SU-DHL-6 (cell line): ENCODE data around the gene CLTC.

Experiments used
- H2AFZ ChIP-seq: fragments of 200-600 bp; sonication (generic); 2 replicates; pipeline ENCODE4 v1.6.1; 2014; ENCODE audit warnings: low read depth, mild to moderate bottlenecking, moderate library complexity, mixed read lengths, antibody characterized with exemption, low read length; ENCODE audit not compliant: severe bottlenecking
- H3F3A ChIP-seq: fragments of 200-600 bp; shearing (Covaris generic); 2 replicates; pipeline ENCODE4 v1.6.0; 2016; ENCODE audit warnings: antibody characterized with exemption, mild to moderate bottlenecking; ENCODE audit not compliant: insufficient read depth
- H3K27ac ChIP-seq: fragments of 200-600 bp; sonication (generic); 2 replicates; pipeline ENCODE4 v1.5.1; 2016; ENCODE audit warnings: low read depth, mild to moderate bottlenecking, low read length, moderate library complexity, mixed read lengths
- H3K27me3 ChIP-seq: fragments of 200-600 bp; sonication (generic), shearing (Covaris generic); 2 replicates; pipeline ENCODE4 v1.6.0; 2014; ENCODE audit warnings: mild to moderate bottlenecking, low read length
- H3K36me3 ChIP-seq: fragments of 200-600 bp; sonication (generic); 2 replicates; pipeline ENCODE4 v1.6.1; 2014; ENCODE audit warnings: mild to moderate bottlenecking, low read length, mixed read lengths
- H3K4me2 ChIP-seq: fragments of 300-600, 200-600 bp; shearing (Covaris generic), sonication (generic); 2 replicates; pipeline ENCODE4 v1.6.0; 2014; ENCODE audit warnings: low read length, low read depth, mild to moderate bottlenecking; ENCODE audit not compliant: poor library complexity, severe bottlenecking
- H3K4me3 ChIP-seq: fragments of 200-600 bp; sonication (generic); 2 replicates; pipeline ENCODE4 v1.5.1; 2014; ENCODE audit warnings: antibody characterized with exemption, low read length, mild to moderate bottlenecking, mixed read lengths; ENCODE audit not compliant: insufficient read depth, poor library complexity, severe bottlenecking
- H3K79me2 ChIP-seq: fragments of 200-600 bp; sonication (generic); 2 replicates; pipeline ENCODE4 v1.6.1; 2014; ENCODE audit warnings: mild to moderate bottlenecking, low read length, moderate library complexity; ENCODE audit not compliant: insufficient read depth
- H3K9ac ChIP-seq: fragments of 200-600 bp; sonication (generic); 2 replicates; pipeline ENCODE4 v1.7.0; 2014; ENCODE audit warnings: mild to moderate bottlenecking, low read length
- H3K9me2 ChIP-seq: fragments of 200-600 bp; sonication (generic); replicated peaks from 2 replicates; pipeline ENCODE4 v1.6.1; 2014; ENCODE audit warnings: low read length; ENCODE audit not compliant: insufficient read depth
- H3K9me3 ChIP-seq: fragments of 200-600 bp; sonication (generic); 2 replicates; pipeline ENCODE4 v1.6.1; 2014; ENCODE audit warnings: low read length, mixed read lengths; ENCODE audit not compliant: insufficient read depth
- H4K20me1 ChIP-seq: fragments of 200-600 bp; sonication (generic); 2 replicates; pipeline ENCODE4 v1.6.1; 2014; ENCODE audit warnings: low read depth, mild to moderate bottlenecking, antibody characterized with exemption, low read length, moderate library complexity, mixed read lengths
- CTCF ChIP-seq: fragments of 200-600 bp; sonication (generic); IDR thresholded peaks from one replicate; pipeline ENCODE4 v1.5.1; 2017; ENCODE audit warnings: antibody characterized with exemption, mild to moderate bottlenecking, low read length, moderate library complexity; ENCODE audit not compliant: insufficient read depth, poor library complexity, severe bottlenecking
- EZH2phosphoT487 ChIP-seq: fragments of 200-600 bp; sonication (generic), shearing (Covaris generic); conservative IDR thresholded peaks from 2 replicates; pipeline ENCODE4 v1.6.1; 2018; ENCODE audit warnings: mild to moderate bottlenecking, antibody characterized with exemption, low read length, moderate library complexity, mixed read lengths

CLTC gene

GRCh38 chr17:59733697-59734096 lies 114.0 kb downstream of the CLTC start:
- Histone ChIP-seq H3K27me3 (no peaks in the 10 kb centered on the region), H3K36me3 (peaks cover 1% of the 10 kb centered on the region; the same call in 1 of the 2 replicates), H3K9me3 (no peaks in the 10 kb centered on the region), H3F3A (peaks cover 8% of the 10 kb centered on the region; the same call in 1 of the 2 replicates), H4K20me1 (no peaks in the 10 kb centered on the region), H3K27ac (no peak overlapping the region), H3K79me2 (peaks cover 11% of the 10 kb centered on the region; the same call in 1 of the 2 replicates), H2AFZ (no peak overlapping the region), H3K4me2 (no peak overlapping the region), H3K9me2 (no peaks in the 10 kb centered on the region), H3K4me3 (no peak overlapping the region), H3K9ac (no peak overlapping the region)
- TF ChIP-seq EZH2phosphoT487 = no peak
- no peak for TF ChIP-seq CTCF

GRCh38 chr17:59734226-59734625 lies 114.5 kb downstream of the CLTC start:
- Histone ChIP-seq H3K4me3 (no peak overlapping the region), H3K4me2 (no peak overlapping the region), H3K36me3 (peaks cover 5% of the 10 kb centered on the region; the same call in 1 of the 2 replicates), H2AFZ (no peak overlapping the region), H3K9ac (no peak overlapping the region), H3K9me2 (no peaks in the 10 kb centered on the region), H3K79me2 (peaks cover 7% of the 10 kb centered on the region; the same call in 1 of the 2 replicates), H3K27ac (no peak overlapping the region), H3F3A (peaks cover 10% of the 10 kb centered on the region; the same call in 1 of the 2 replicates), H4K20me1 (no peaks in the 10 kb centered on the region), H3K9me3 (no peaks in the 10 kb centered on the region), H3K27me3 (no peaks in the 10 kb centered on the region)
- TF ChIP-seq EZH2phosphoT487 (no peak), CTCF (no peak)

- Histone ChIP-seq H3K79me2 (no peaks in the 10 kb centered on the region), H3K27me3 (no peaks in the 10 kb centered on the region), H3K4me3 (no peak overlapping the region), H2AFZ (no peak overlapping the region), H3K36me3 (peaks cover 5% of the 10 kb centered on the region; the same call in 1 of the 2 replicates), H4K20me1 (no peaks in the 10 kb centered on the region), H3F3A (peaks cover 5% of the 10 kb centered on the region; the same call in 1 of the 2 replicates), H3K4me2 (no peak overlapping the region), H3K9ac (no peak overlapping the region), H3K27ac (no peak overlapping the region), H3K9me2 (no peaks in the 10 kb centered on the region), H3K9me3 (no peaks in the 10 kb centered on the region)
- TF ChIP-seq EZH2phosphoT487 (no peak), CTCF (no peak)
These were observed 117.6 kb downstream of the CLTC start for GRCh38 chr17:59737324-59737723.
